D721Med (cell line): Measurements from ENCODE around the gene SLC10A7.
A peak's percentile ranks its signal among the peaks of the same experiment; 100 is the strongest.

Experiments used
- DNase-seq: peaks from one replicate; pipeline ENCODE4 v3.0.0; 2011; ENCODE audit warnings: low spot score; ENCODE audit not compliant: insufficient read length
- FAIRE-seq: peaks from 2 replicates; lab custom pipeline; 2011; peaks lifted over from hg19 to GRCh38; lab: Jason Lieb, UNC
- TF ChIP-seq, protein P1 (sequence below): IDR thresholded peaks from 2 replicates; pipeline ENCODE4 v1.5.1; 2012; ENCODE audit warnings: mild to moderate bottlenecking, control low read depth; ENCODE audit not compliant: insufficient read depth; ENCODE audit errors: missing control alignments

SLC10A7 gene

DNA sequence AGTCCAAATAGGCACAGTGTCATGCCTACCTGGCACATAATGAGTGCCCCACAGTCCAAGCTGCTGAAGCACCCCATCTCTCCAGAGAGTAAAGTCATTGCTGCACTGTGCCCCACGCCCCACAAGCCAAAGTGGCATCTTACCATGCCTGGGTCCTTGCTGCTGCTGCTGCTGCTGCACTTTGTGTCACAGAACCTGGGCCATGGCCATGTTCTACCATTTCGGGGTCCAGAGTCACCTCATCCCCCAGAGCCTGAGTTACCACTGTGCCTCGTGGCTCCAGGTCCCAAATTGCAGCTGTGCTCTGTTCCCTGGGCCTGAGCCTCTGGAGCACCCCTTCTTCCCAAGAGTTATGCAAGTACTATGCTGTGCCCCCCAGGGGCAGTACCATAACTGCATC, 40.5 kb downstream of the SLC10A7 start:
- FAIRE-seq (no peak), DNase-seq (no peak)
- TF ChIP-seq, protein P1, sequence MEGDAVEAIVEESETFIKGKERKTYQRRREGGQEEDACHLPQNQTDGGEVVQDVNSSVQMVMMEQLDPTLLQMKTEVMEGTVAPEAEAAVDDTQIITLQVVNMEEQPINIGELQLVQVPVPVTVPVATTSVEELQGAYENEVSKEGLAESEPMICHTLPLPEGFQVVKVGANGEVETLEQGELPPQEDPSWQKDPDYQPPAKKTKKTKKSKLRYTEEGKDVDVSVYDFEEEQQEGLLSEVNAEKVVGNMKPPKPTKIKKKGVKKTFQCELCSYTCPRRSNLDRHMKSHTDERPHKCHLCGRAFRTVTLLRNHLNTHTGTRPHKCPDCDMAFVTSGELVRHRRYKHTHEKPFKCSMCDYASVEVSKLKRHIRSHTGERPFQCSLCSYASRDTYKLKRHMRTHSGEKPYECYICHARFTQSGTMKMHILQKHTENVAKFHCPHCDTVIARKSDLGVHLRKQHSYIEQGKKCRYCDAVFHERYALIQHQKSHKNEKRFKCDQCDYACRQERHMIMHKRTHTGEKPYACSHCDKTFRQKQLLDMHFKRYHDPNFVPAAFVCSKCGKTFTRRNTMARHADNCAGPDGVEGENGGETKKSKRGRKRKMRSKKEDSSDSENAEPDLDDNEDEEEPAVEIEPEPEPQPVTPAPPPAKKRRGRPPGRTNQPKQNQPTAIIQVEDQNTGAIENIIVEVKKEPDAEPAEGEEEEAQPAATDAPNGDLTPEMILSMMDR: no peak

DNA sequence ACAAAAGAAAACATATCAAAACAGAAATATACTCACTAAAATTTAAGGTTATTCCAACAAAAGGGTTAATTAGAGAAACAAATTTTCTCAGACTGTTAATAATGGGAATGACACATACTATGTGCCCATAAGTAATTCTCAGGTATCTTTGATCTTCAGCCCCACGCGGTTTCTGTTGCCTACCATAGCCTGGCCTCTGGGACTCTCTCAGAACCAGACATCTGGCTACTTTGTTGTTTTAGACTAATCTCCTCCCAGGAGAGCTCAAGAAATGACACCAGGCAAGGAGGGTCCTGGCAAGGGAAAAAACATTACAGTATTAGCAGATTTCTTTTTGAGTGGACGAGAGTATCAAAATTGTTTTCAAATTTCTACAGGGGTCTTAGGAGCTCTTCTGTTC, 43.7 kb downstream of the SLC10A7 start:
- TF ChIP-seq, protein P1: no peak
- peak; percentile 25 for FAIRE-seq
- no peak for DNase-seq

DNA sequence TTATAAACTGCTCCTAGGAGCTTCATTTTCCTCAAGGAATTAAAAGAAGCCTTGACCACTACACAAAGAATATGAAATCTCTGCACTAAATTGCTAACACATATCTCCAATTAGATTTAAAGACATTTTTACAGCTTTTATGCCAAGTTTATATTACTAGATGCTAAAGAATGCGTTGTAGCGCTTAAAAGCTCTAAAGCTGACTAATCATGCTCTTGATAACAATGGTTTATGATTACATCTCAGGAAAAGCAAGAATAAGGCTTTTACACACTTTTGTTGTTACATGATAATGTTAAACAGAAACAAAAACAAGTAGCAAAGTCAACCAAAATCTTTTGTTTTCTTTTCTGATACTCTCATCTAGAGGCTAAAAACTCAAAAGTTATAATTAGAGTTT, 44.7 kb downstream of the SLC10A7 start:
- TF ChIP-seq, protein P1: no peak
- DNase-seq (no peak), FAIRE-seq (no peak)

DNA sequence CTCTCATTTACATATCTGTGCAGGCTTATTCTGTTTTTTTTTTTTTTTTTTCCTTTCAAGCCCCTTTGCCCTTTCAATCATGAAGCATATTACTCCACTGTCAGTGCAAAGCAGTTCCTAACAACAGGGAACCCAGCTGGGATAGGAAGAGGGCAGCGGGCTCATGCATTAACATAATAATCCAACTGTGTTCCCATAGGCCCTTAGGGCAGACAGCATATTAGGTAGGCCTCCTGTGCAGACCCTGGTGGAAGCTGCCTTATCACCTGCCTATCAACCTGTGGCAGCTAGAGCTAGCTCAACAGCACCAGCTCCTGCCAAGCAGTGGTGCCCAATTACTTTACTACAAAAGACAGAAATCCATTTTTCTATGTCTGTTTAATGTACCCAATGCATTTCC, 49.3 kb downstream of the SLC10A7 start:
- DNase-seq (no peak), FAIRE-seq (no peak)
- TF ChIP-seq, protein P1: no peak

DNA sequence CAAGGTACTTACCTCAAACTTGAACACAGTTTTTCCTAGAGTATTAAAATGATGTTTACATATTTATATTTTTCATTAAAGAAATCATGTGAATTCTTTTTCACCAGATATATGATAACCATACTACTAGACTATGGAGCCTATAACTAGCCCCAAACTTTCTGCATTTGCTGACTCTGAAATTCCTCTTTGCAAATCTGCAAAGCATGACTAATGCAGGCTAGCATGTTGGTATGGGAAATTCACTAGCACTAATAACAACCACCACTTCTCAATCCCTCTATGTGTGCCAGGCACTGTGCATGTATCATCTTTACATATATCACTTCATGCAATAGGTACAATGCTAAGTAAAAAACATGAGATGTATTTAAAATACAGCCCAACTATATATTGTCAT, 51.1 kb downstream of the SLC10A7 start:
- DNase-seq (no peak), FAIRE-seq (no peak)
- TF ChIP-seq, protein P1: no peak

DNA sequence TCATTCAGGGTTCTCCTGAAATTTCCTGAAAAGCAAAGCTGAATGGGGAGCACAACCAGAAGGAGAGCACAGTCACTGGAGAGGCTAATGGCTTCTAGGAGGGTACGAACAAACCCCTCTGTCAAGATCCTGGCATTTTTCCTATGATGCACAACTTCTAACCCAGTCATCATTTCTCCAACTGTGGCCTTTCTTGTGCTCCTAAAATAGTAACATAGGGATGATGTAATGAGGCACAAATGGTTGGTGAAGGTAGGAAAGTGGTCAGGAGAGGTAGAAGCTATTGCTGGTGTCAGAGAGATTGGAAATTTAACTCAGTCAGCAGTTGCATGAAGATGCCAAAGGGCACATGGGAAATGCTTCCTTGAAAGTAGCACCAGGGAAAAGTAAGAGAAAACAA, 52.7 kb downstream of the SLC10A7 start:
- DNase-seq (no peak), FAIRE-seq (peak; percentile 58)
- TF ChIP-seq, protein P1: no peak

DNA sequence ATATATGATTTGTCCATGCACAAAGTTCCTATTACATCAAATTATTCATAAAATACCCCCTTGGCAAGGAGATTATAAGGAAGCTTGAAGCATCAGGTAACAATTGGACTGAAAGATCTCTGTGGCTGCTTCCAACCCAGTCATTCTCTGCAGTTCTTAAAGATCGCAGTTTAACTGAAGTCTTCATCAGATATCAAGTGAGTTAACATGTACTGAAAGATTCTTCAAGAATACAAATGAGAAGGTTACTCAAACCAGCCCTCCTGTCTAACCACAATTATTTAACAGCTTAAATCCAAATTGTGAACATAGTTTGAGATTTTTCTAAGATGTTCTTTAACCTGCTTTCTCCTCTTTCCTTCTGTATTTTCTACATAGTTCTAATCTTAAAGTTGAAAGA, 56.1 kb downstream of the SLC10A7 start:
- no peak for FAIRE-seq
- no peak for DNase-seq
- TF ChIP-seq, protein P1: no peak
